ENCODE measurements around the gene FAM20C. TPM values are rescaled to one million over a fixed set of nuclear protein-coding genes. Genes with fewer than 3 reads are reported as not detected.

Gene FAM20C
- total RNA-seq, 2 donors from 2014 or later, result 32.5 to 106 TPM

GRCh38 chr7:256981-257646, 64.7 kb downstream of the FAM20C start:
- Histone ChIP-seq H3K9me3 (no peaks in the 10 kb centered on the region), H3K27me3 (replicated peaks; ENCODE audit: insufficient read depth) (no peaks in the 10 kb centered on the region), H3K36me3 (peaks cover 82% of the 10 kb centered on the region), H3K4me1 (ENCODE audit: control insufficient read depth in 1 of 2, low read depth in 2 of 2) (no peaks in the 10 kb centered on the region), H3K4me3 (no peak overlapping the region), H3K27ac (no peak overlapping the region)
- ATAC-seq (ENCODE audit: insufficient number of reproducible peaks, low FRiP score, low read depth) (no peak), DNase-seq (ENCODE audit: low spot score) (no peak)
- TF ChIP-seq, protein P1, sequence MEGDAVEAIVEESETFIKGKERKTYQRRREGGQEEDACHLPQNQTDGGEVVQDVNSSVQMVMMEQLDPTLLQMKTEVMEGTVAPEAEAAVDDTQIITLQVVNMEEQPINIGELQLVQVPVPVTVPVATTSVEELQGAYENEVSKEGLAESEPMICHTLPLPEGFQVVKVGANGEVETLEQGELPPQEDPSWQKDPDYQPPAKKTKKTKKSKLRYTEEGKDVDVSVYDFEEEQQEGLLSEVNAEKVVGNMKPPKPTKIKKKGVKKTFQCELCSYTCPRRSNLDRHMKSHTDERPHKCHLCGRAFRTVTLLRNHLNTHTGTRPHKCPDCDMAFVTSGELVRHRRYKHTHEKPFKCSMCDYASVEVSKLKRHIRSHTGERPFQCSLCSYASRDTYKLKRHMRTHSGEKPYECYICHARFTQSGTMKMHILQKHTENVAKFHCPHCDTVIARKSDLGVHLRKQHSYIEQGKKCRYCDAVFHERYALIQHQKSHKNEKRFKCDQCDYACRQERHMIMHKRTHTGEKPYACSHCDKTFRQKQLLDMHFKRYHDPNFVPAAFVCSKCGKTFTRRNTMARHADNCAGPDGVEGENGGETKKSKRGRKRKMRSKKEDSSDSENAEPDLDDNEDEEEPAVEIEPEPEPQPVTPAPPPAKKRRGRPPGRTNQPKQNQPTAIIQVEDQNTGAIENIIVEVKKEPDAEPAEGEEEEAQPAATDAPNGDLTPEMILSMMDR (IDR thresholded peaks at IDR 0.05), result no peak

- no peaks in the 10 kb centered on the region for H3K4me1 ChIP-seq (ENCODE audit: control insufficient read depth in 1 of 2, low read depth in 2 of 2)
- ATAC-seq (ENCODE audit: insufficient number of reproducible peaks, low FRiP score, low read depth) (no peak), DNase-seq (ENCODE audit: low spot score) (no peak)
- H3K9me3 ChIP-seq, result peaks cover under 1% of the 10 kb centered on the region
- TF ChIP-seq, protein P1 (IDR thresholded peaks at IDR 0.05), result no peak
- no peak overlapping the region for H3K27ac ChIP-seq
- H3K4me3 ChIP-seq, result no peak overlapping the region
- no peaks in the 10 kb centered on the region for H3K27me3 ChIP-seq (replicated peaks; ENCODE audit: insufficient read depth)
- H3K36me3 ChIP-seq, result peaks cover 77% of the 10 kb centered on the region
These were observed 65.2 kb downstream of the FAM20C start for GRCh38 chr7:257647-257992.

DNA sequence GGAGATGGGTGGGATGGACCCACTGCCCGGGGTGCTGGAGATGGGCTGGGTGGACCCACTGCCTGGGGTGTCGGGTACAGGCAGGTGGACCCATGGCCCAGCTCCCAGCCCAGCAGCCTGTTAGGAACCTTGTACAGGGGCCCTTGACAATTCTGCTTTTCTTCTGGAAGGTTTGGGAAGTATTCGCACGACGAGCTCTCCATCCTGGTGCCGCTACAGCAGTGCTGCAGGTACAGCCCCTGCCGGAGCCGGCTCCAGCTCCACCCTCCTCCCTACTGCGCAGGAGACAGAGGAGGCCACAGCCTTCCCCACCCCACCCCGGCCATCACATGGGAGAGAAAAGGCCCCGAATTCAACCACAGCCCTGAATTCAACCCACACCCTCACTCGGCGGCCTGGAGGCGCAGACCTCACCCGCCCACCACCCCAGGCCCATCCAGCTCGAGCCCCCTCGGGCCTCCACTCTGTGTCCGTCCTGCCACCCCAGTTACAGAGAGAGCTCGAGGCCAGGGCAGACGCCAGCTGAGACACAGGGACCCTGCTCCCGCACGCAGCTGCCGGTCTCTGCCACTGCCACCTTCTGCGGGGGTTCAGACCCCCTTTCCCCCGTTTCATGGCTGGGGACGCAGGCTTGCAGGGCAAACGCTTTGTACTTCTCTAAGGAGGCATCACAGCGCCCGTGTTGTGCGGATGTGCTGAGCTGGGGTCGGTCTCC, 66.3 kb downstream of the FAM20C start:
- no peak for ATAC-seq (ENCODE audit: insufficient number of reproducible peaks, low FRiP score, low read depth)
- H3K27ac ChIP-seq, result no peak overlapping the region
- H3K9me3 ChIP-seq, result peaks cover 4% of the 10 kb centered on the region
- no peak for DNase-seq (ENCODE audit: low spot score)
- no peaks in the 10 kb centered on the region for H3K27me3 ChIP-seq (replicated peaks; ENCODE audit: insufficient read depth)
- H3K4me3 ChIP-seq, result no peak overlapping the region
- no peaks in the 10 kb centered on the region for H3K4me1 ChIP-seq (ENCODE audit: control insufficient read depth in 1 of 2, low read depth in 2 of 2)
- TF ChIP-seq, protein P1 (IDR thresholded peaks at IDR 0.05), result no peak
- H3K36me3 ChIP-seq, result peaks cover 67% of the 10 kb centered on the region

GRCh38 chr7:259191-259505, 66.8 kb downstream of the FAM20C start:
- Histone ChIP-seq H3K9me3 (peaks cover 4% of the 10 kb centered on the region), H3K4me1 (ENCODE audit: control insufficient read depth in 1 of 2, low read depth in 2 of 2) (no peaks in the 10 kb centered on the region), H3K36me3 (peaks cover 63% of the 10 kb centered on the region), H3K27me3 (replicated peaks; ENCODE audit: insufficient read depth) (no peaks in the 10 kb centered on the region), H3K4me3 (no peak overlapping the region), H3K27ac (no peak overlapping the region)
- DNase-seq (ENCODE audit: low spot score) (no peak), ATAC-seq (ENCODE audit: insufficient number of reproducible peaks, low FRiP score, low read depth) (no peak)
- TF ChIP-seq, protein P1 (IDR thresholded peaks at IDR 0.05), result no peak

- peaks cover 56% of the 10 kb centered on the region for H3K36me3 ChIP-seq
- H3K4me1 ChIP-seq (ENCODE audit: control insufficient read depth in 1 of 2, low read depth in 2 of 2), result no peaks in the 10 kb centered on the region
- H3K9me3 ChIP-seq, result peaks cover 4% of the 10 kb centered on the region
- H3K27ac ChIP-seq, result no peak overlapping the region
- H3K4me3 ChIP-seq, result no peak overlapping the region
- TF ChIP-seq, protein P1 (IDR thresholded peaks at IDR 0.05), result no peak
- ATAC-seq (ENCODE audit: insufficient number of reproducible peaks, low FRiP score, low read depth) (no peak), DNase-seq (ENCODE audit: low spot score) (no peak)
- no peaks in the 10 kb centered on the region for H3K27me3 ChIP-seq (replicated peaks; ENCODE audit: insufficient read depth)
These were observed 67.5 kb downstream of the FAM20C start for GRCh38 chr7:259751-260405.
